ENCODE data around the gene SIK2. TPM values are rescaled to one million over a fixed set of nuclear protein-coding genes. Genes with fewer than 3 reads are reported as not detected.
A peak's percentile ranks its signal among the peaks of the same experiment; 100 is the strongest.

SIK2 gene
- total RNA-seq, 1 donor from 2014 or later: 19.0 TPM

GRCh38 chr11:111699579-111700156 is 97.4 kb downstream of the SIK2 start:
- Mint-ChIP-seq H3K27ac (ENCODE audit: unreplicated experiment) (no peak overlapping the region), H3K27me3 (ENCODE audit: unreplicated experiment) (no peaks in the 10 kb centered on the region), H3K4me3 (ENCODE audit: unreplicated experiment) (no peak overlapping the region), H3K9me3 (ENCODE audit: unreplicated experiment) (no peaks in the 10 kb centered on the region), H3K36me3 (ENCODE audit: unreplicated experiment) (peaks cover 16% of the 10 kb centered on the region), H3K4me1 (ENCODE audit: unreplicated experiment) (peaks cover 26% of the 10 kb centered on the region)
- no peak for TF ChIP-seq CTCF (IDR thresholded peaks at IDR 0.05)
- no peak for DNase-seq (ENCODE audit: extremely low spot score, unreplicated experiment)

- no peak for TF ChIP-seq CTCF (IDR thresholded peaks at IDR 0.05)
- Mint-ChIP-seq H3K4me1 (ENCODE audit: unreplicated experiment) (peaks cover 22% of the 10 kb centered on the region), H3K27me3 (ENCODE audit: unreplicated experiment) (no peaks in the 10 kb centered on the region), H3K27ac (ENCODE audit: unreplicated experiment) (no peak overlapping the region), H3K9me3 (ENCODE audit: unreplicated experiment) (no peaks in the 10 kb centered on the region), H3K36me3 (ENCODE audit: unreplicated experiment) (peaks cover 21% of the 10 kb centered on the region), H3K4me3 (ENCODE audit: unreplicated experiment) (no peak overlapping the region)
- DNase-seq (ENCODE audit: extremely low spot score, unreplicated experiment): no peak
Observed at GRCh38 chr11:111700162-111700561, 97.9 kb downstream of the SIK2 start.

- TF ChIP-seq CTCF (IDR thresholded peaks at IDR 0.05): no peak
- H3K27ac Mint-ChIP-seq (ENCODE audit: unreplicated experiment): no peak overlapping the region
- no peak for DNase-seq (ENCODE audit: extremely low spot score, unreplicated experiment)
- H3K9me3 Mint-ChIP-seq (ENCODE audit: unreplicated experiment): no peaks in the 10 kb centered on the region
- H3K36me3 Mint-ChIP-seq (ENCODE audit: unreplicated experiment): peaks cover 30% of the 10 kb centered on the region
- H3K27me3 Mint-ChIP-seq (ENCODE audit: unreplicated experiment): no peaks in the 10 kb centered on the region
- H3K4me1 Mint-ChIP-seq (ENCODE audit: unreplicated experiment): peaks cover 20% of the 10 kb centered on the region
- H3K4me3 Mint-ChIP-seq (ENCODE audit: unreplicated experiment): no peak overlapping the region
Observed at GRCh38 chr11:111702623-111703022, 100.4 kb downstream of the SIK2 start.

GRCh38 chr11:111703576-111703975 is 101.3 kb downstream of the SIK2 start:
- DNase-seq (ENCODE audit: extremely low spot score, unreplicated experiment): no peak
- no peak overlapping the region for H3K4me3 Mint-ChIP-seq (ENCODE audit: unreplicated experiment)
- no peaks in the 10 kb centered on the region for H3K27me3 Mint-ChIP-seq (ENCODE audit: unreplicated experiment)
- peaks cover 30% of the 10 kb centered on the region for H3K36me3 Mint-ChIP-seq (ENCODE audit: unreplicated experiment)
- H3K9me3 Mint-ChIP-seq (ENCODE audit: unreplicated experiment): no peaks in the 10 kb centered on the region
- peaks cover 21% of the 10 kb centered on the region for H3K4me1 Mint-ChIP-seq (ENCODE audit: unreplicated experiment)
- H3K27ac Mint-ChIP-seq (ENCODE audit: unreplicated experiment): no peak overlapping the region
- TF ChIP-seq CTCF (IDR thresholded peaks at IDR 0.05): no peak

- no peaks in the 10 kb centered on the region for H3K9me3 Mint-ChIP-seq (ENCODE audit: unreplicated experiment)
- no peak for DNase-seq (ENCODE audit: extremely low spot score, unreplicated experiment)
- TF ChIP-seq CTCF (IDR thresholded peaks at IDR 0.05): no peak
- H3K27ac Mint-ChIP-seq (ENCODE audit: unreplicated experiment): peak overlapping the region; percentile 84
- H3K36me3 Mint-ChIP-seq (ENCODE audit: unreplicated experiment): peaks cover 47% of the 10 kb centered on the region
- no peaks in the 10 kb centered on the region for H3K27me3 Mint-ChIP-seq (ENCODE audit: unreplicated experiment)
- peaks cover 21% of the 10 kb centered on the region for H3K4me1 Mint-ChIP-seq (ENCODE audit: unreplicated experiment)
- H3K4me3 Mint-ChIP-seq (ENCODE audit: unreplicated experiment): peak overlapping the region; percentile 29
Observed at GRCh38 chr11:111707039-111707690, 104.9 kb downstream of the SIK2 start.
